Measurements from ENCODE around the gene KCTD21. TPM values are rescaled to one million over a fixed set of nuclear protein-coding genes. Genes with fewer than 3 reads are reported as not detected.
"Not testable (repeated sequence)": the region's sequence is repeated elsewhere in the genome, so short reads cannot be mapped to it uniquely, and the experiment has no call there.

KCTD21 gene
- total RNA-seq, 1 donor from 2014 or later: 10.4 TPM

- ATAC-seq (no peak), DNase-seq (no peak)
- TF ChIP-seq CTCF (IDR thresholded peaks at IDR 0.05): no peak
- intact Hi-C loops (cut with DNase I): no loop called here
- Histone ChIP-seq H3K9me3 (no peaks in the 10 kb centered on the region), H3K36me3 (peaks cover 74% of the 10 kb centered on the region), H3K4me3 (no peak overlapping the region), H3K27ac (no peak overlapping the region), H3K27me3 (ENCODE audit: low read depth) (no peaks in the 10 kb centered on the region), H3K4me1 (peaks cover 10% of the 10 kb centered on the region)
These were observed 36.5 kb upstream of the KCTD21 start for GRCh38 chr11:78224906-78225420.

GRCh38 chr11:78224506-78224905 is 36.1 kb upstream of the KCTD21 start:
- Histone ChIP-seq H3K27me3 (ENCODE audit: low read depth) (no peaks in the 10 kb centered on the region), H3K4me3 (no peak overlapping the region), H3K36me3 (peaks cover 79% of the 10 kb centered on the region), H3K9me3 (no peaks in the 10 kb centered on the region), H3K4me1 (peaks cover 6% of the 10 kb centered on the region), H3K27ac (no peak overlapping the region)
- no peak for ATAC-seq
- DNase-seq: no peak
- TF ChIP-seq CTCF (IDR thresholded peaks at IDR 0.05): no peak
- intact Hi-C loops (cut with DNase I): no loop called here

- DNase-seq (no peak), ATAC-seq (no peak)
- Histone ChIP-seq H3K4me3 (no peak overlapping the region), H3K27ac (no peak overlapping the region), H3K9me3 (no peaks in the 10 kb centered on the region), H3K27me3 (ENCODE audit: low read depth) (no peaks in the 10 kb centered on the region), H3K4me1 (no peaks in the 10 kb centered on the region), H3K36me3 (peaks cover 89% of the 10 kb centered on the region)
- TF ChIP-seq CTCF (IDR thresholded peaks at IDR 0.05): no peak
- intact Hi-C loops (cut with DNase I): no loop called here
These were observed 35.0 kb upstream of the KCTD21 start for GRCh38 chr11:78223320-78223954.

- H3K4me3 ChIP-seq; H3K9me3 ChIP-seq; ATAC-seq; H3K27me3 ChIP-seq (ENCODE audit: low read depth); intact Hi-C loops (cut with DNase I); H3K4me1 ChIP-seq; H3K27ac ChIP-seq; DNase-seq: not testable (repeated sequence)
- peaks cover 96% of the 10 kb centered on the region for H3K36me3 ChIP-seq
These were observed 34.3 kb upstream of the KCTD21 start for GRCh38 chr11:78222726-78223125.

GRCh38 chr11:78221396-78222315 is 33.2 kb upstream of the KCTD21 start:
- Histone ChIP-seq H3K9me3 (no peaks in the 10 kb centered on the region), H3K36me3 (peaks cover 97% of the 10 kb centered on the region), H3K27ac (no peak overlapping the region), H3K27me3 (ENCODE audit: low read depth) (no peaks in the 10 kb centered on the region), H3K4me1 (no peaks in the 10 kb centered on the region), H3K4me3 (no peak overlapping the region)
- no peak for TF ChIP-seq CTCF (IDR thresholded peaks at IDR 0.05)
- intact Hi-C loops (cut with DNase I): no loop called here
- ATAC-seq (no peak), DNase-seq (no peak)
